GM10266 (cell line): Measurements from ENCODE around the gene PIP4K2B.

Experiments
- DNase-seq: peaks from one replicate; pipeline ENCODE4 v3.0.0; 2012; ENCODE audit errors: extremely low spot score
- CTCF ChIP-seq: IDR thresholded peaks from 2 replicates; pipeline ENCODE4 v1.5.1; 2012; ENCODE audit warnings: mild to moderate bottlenecking, low read depth; ENCODE audit not compliant: control insufficient read depth, insufficient read depth; ENCODE audit errors: missing control alignments

Gene PIP4K2B

GRCh38 chr17:38735161-38735997 lies 64.0 kb downstream of the PIP4K2B start:
- peak; percentile 85 for DNase-seq
- TF ChIP-seq CTCF = peak; percentile 97

GRCh38 chr17:38733982-38734973 lies 65.1 kb downstream of the PIP4K2B start:
- DNase-seq = no peak

GRCh38 chr17:38733282-38733981 lies 65.9 kb downstream of the PIP4K2B start:
- no peak for DNase-seq
- no peak for TF ChIP-seq CTCF

More at GRCh38 chr17:38733982-38734973, 65.1 kb downstream of the PIP4K2B start:
- peak; percentile 36 for TF ChIP-seq CTCF

- DNase-seq = no peak
Observed at GRCh38 chr17:38732376-38733281, 66.7 kb downstream of the PIP4K2B start.

GRCh38 chr17:38731526-38732294 lies 67.6 kb downstream of the PIP4K2B start:
- no peak for TF ChIP-seq CTCF
- no peak for DNase-seq

More at GRCh38 chr17:38732376-38733281, 66.7 kb downstream of the PIP4K2B start:
- TF ChIP-seq CTCF = no peak
